Esophagus muscularis mucosa (tissue), 4 donors: ENCODE data around the gene FAM83F. TPM values are rescaled to one million over a fixed set of nuclear protein-coding genes. Genes with fewer than 3 reads are reported as not detected.

Experiments
- DNase-seq: peaks from one replicate; pipeline ENCODE4 v3.0.0-alpha.2; 2017; ENCODE audit errors: extremely low spot score
- H3K27ac ChIP-seq, 4 donors: fragments of 200-600 bp; sonication (generic); replicated peaks in 1 of 4; 1 replicate in 3 of 4; 2 replicates in 1 of 4; pipeline ENCODE4 v1.5.1; 2016 to 2019; ENCODE audit warnings: mild to moderate bottlenecking in 1 of 4
- H3K27me3 ChIP-seq, 4 donors: fragments of 200-600 bp; sonication (generic); one replicate each; pipeline versions ENCODE4 v1.5.1 to v1.6.0; 2016 to 2019
- H3K36me3 ChIP-seq, 4 donors: fragments of 200-600 bp; sonication (generic); one replicate each; pipeline ENCODE4 v1.5.1; 2016 to 2019
- H3K4me1 ChIP-seq, 4 donors: fragments of 200-600 bp; sonication (generic); one replicate each; pipeline ENCODE4 v1.5.1; 2016 to 2019
- H3K4me3 ChIP-seq, 4 donors: fragments of 200-600 bp; sonication (generic); 1 replicate in 2 of 4; 2 replicates in 2 of 4; pipeline ENCODE4 v1.5.1; 2016 to 2019; ENCODE audit warnings: mild to moderate bottlenecking in 4 of 4, moderate library complexity in 1 of 4
- H3K9me3 ChIP-seq, 4 donors: fragments of 200-600 bp; sonication (generic); 1 replicate in 3 of 4; 2 replicates in 1 of 4; pipeline ENCODE4 v1.5.1; 2016 to 2019
- CTCF ChIP-seq, 3 experiments: fragments of 200-600 bp in 2 of 3; fragments of 450-650 bp in 1 of 3; sonication (generic) in 2 of 3; IDR thresholded peaks; one replicate each; pipeline ENCODE4 v1.5.1; 2017 to 2019; ENCODE audit warnings: antibody characterized with exemption in 3 of 3, mild to moderate bottlenecking in 2 of 3, moderate library complexity in 1 of 3
- EP300 ChIP-seq: sonication (generic); formaldehyde crosslinking; IDR thresholded peaks from one replicate; pipeline ENCODE4 v1.6.1; 2017; ENCODE audit warnings: antibody characterized with exemption
- POLR2A ChIP-seq: fragments of 450-650 bp; IDR thresholded peaks from one replicate; pipeline ENCODE4 v1.6.1; 2017; ENCODE audit warnings: antibody characterized with exemption, moderate library complexity, mild to moderate bottlenecking, low read depth
- POLR2AphosphoS5 ChIP-seq, 2 donors: sonication (generic); formaldehyde crosslinking; IDR thresholded peaks; one replicate each; pipeline ENCODE4 v1.6.1; 2017; ENCODE audit warnings: antibody characterized with exemption in 2 of 2
- WGBS: methylation state at CpG from one replicate; pipeline ENCODE4 v1.1.5; 2018; 5-methylcytosine and 5-hydroxymethylcytosine counted together
- intact Hi-C: fragments of 100-400 bp; cut with DNase I; formaldehyde crosslinking; loops from one replicate; pipeline ENCODE4 v1.15.1; 2023
- total RNA-seq, 4 donors: library from RNA; depleted of rRNA; stranded (reverse); fragments of >200 nt; gene quantifications; one replicate each; pipeline versions ENCODE4 v1.1.0 to v1.2.1, GENCODE V29; 2016

FAM83F gene
- total RNA-seq, 4 donors from 2014 or later: 0.19 to 0.66 (median 0.41) TPM

GRCh38 chr22:39955675-39956074 is 39.1 kb upstream of the FAM83F start:
- WGBS: 100% methylated on average over 2 of the region's 2 CpGs

GRCh38 chr22:39956932-39957664 is 37.7 kb upstream of the FAM83F start:
- no peak overlapping the region for H3K4me3 ChIP-seq
- no peak overlapping the region for H3K27ac ChIP-seq
- 68% methylated on average over 9 of the region's 10 CpGs for WGBS
- intact Hi-C loops: no loop called here
- H3K27me3 ChIP-seq: peaks cover 0 to 18% (median 0%) of the 10 kb centered on the region in 4 donors
- no peaks in the 10 kb centered on the region for H3K9me3 ChIP-seq
- no peak for TF ChIP-seq CTCF (IDR thresholded peaks at IDR 0.05)
- TF ChIP-seq POLR2AphosphoS5 (IDR thresholded peaks at IDR 0.05): no peak
- no peak for TF ChIP-seq EP300
- TF ChIP-seq POLR2A: no peak
- H3K4me1 ChIP-seq: peaks cover 5 to 15% (median 11%) of the 10 kb centered on the region in 4 donors
- no peak for DNase-seq
- no peaks in the 10 kb centered on the region for H3K36me3 ChIP-seq

More at GRCh38 chr22:39955675-39956074, 39.1 kb upstream of the FAM83F start:
- peaks cover 5 to 15% (median 11%) of the 10 kb centered on the region in 4 donors for H3K4me1 ChIP-seq
- peaks cover 0 to 15% (median 0%) of the 10 kb centered on the region in 4 donors for H3K27me3 ChIP-seq
- H3K36me3 ChIP-seq: no peaks in the 10 kb centered on the region
- no peak for TF ChIP-seq POLR2A
- TF ChIP-seq POLR2AphosphoS5 (IDR thresholded peaks at IDR 0.05): no peak
- TF ChIP-seq CTCF (IDR thresholded peaks at IDR 0.05): no peak
- TF ChIP-seq EP300: no peak
- H3K27ac ChIP-seq: no peak overlapping the region
- no peak overlapping the region for H3K4me3 ChIP-seq
- no peaks in the 10 kb centered on the region for H3K9me3 ChIP-seq
- no peak for DNase-seq
- intact Hi-C loops: no loop called here

DNA sequence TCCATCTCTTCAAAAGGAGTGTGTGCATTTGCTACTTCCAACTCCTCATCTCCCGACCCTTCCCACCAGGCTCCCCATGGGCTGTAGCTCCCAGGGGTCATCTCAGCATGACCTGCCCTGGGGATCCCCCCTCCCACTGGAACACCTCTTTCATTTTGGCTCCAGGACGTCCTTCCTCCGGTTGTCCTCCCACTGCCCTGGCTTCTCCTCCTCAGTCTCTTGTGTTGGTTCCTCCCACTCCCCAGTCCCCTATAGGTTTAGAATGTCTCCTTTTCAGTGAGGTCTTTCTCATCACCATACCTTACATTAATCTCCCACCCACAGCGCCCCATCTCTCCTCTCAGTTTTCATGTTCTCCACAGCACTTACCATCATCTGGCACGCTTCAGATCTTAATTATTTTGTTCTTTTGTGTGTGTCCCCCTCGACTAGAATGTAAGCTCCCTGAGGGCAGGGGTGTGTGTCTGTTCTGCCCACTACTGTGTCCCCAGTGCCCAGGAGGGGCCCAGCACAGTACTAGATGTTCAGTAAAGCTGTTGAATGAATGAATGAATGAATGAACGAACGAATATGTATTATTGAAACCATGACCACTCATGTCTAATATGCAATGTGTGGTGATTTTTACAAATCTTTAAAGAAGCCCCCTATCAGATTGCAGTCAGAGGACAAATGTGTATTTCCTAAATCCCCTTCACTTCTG is 36.6 kb upstream of the FAM83F start:
- intact Hi-C loops: no loop called here
- TF ChIP-seq POLR2A (no peak), POLR2AphosphoS5 (IDR thresholded peaks at IDR 0.05) (no peak), CTCF (IDR thresholded peaks at IDR 0.05) (no peak), EP300 (no peak)
- WGBS: 80% methylated on average over 8 of the region's 8 CpGs
- no peak overlapping the region for H3K4me3 ChIP-seq
- DNase-seq: no peak
- peaks cover 0 to 18% (median 0%) of the 10 kb centered on the region in 4 donors for H3K27me3 ChIP-seq
- peaks cover 5 to 15% (median 11%) of the 10 kb centered on the region in 4 donors for H3K4me1 ChIP-seq
- H3K27ac ChIP-seq: no peak overlapping the region
- no peaks in the 10 kb centered on the region for H3K36me3 ChIP-seq
- no peaks in the 10 kb centered on the region for H3K9me3 ChIP-seq

DNA sequence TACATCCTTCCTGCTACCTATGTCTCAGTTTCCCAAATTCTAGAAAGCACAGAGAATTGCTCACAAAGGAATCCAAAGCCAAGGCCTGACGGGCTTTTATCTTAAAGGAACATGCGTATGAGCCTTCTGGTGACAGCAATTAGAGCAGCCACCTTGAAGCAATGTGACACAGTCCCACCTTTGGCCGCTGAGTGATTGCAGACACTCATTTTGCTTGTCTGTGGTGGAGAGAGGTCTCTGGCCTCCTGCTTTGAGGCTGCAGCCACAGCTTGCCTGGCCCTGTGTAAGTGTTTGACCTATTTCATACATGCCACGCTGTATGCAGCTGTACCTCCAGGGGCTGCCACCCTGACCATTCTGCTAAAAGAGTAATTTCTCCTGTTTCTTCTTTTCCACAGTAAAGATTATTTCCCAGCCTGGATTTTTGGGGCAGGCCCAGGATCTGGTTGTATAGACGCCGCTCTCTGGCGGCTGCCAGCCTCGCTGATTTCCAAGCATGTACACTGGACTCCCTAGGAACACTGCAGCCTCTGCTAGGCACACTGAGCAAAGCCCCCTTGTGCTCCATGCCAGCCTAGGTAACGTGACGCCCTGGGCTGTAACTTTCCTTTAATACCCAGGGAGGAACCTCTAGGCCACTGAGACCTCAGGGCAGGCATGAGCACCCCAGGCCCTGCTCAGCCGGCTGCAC is 35.7 kb upstream of the FAM83F start:
- intact Hi-C loops: no loop called here
- no peak for TF ChIP-seq POLR2A
- no peak for TF ChIP-seq POLR2AphosphoS5 (IDR thresholded peaks at IDR 0.05)
- TF ChIP-seq EP300: no peak
- no peak for TF ChIP-seq CTCF (IDR thresholded peaks at IDR 0.05)
- no peak for DNase-seq
- peaks cover 0 to 18% (median 0%) of the 10 kb centered on the region in 4 donors for H3K27me3 ChIP-seq
- H3K27ac ChIP-seq: no peak overlapping the region
- H3K36me3 ChIP-seq: no peaks in the 10 kb centered on the region
- peaks cover 5 to 15% (median 10%) of the 10 kb centered on the region in 4 donors for H3K4me1 ChIP-seq
- no peak overlapping the region for H3K4me3 ChIP-seq
- 82% methylated on average over 8 of the region's 11 CpGs for WGBS
- H3K9me3 ChIP-seq: no peaks in the 10 kb centered on the region
